Neural progenitor cell (in vitro differentiated cells): ENCODE data around the gene PARP8. TPM values are rescaled to one million over a fixed set of nuclear protein-coding genes. Genes with fewer than 3 reads are reported as not detected.

Experiments used
- DNase-seq: peaks from one replicate; pipeline ENCODE4 v3.0.0-alpha.2; 2016; ENCODE audit warnings: low spot score
- H2AFZ ChIP-seq: fragments of 200-600 bp; sonication (generic); replicated peaks from 2 replicates; pipeline ENCODE4 v1.6.1; 2016; ENCODE audit warnings: antibody characterized with exemption
- H3F3A ChIP-seq: fragments of 200-600 bp; sonication (generic); 2 replicates; pipeline ENCODE4 v1.6.1; 2016; ENCODE audit warnings: antibody characterized with exemption, low read depth
- H3K27ac ChIP-seq: fragments of 200-600 bp; sonication (generic); 2 replicates; pipeline ENCODE4 v1.5.1; 2016; ENCODE audit warnings: mild to moderate bottlenecking
- H3K27me3 ChIP-seq: fragments of 200-600 bp; sonication (generic); 2 replicates; pipeline ENCODE4 v1.6.1; 2016; ENCODE audit warnings: mild to moderate bottlenecking, moderate library complexity
- H3K36me3 ChIP-seq: fragments of 200-600 bp; sonication (generic); 2 replicates; pipeline ENCODE4 v1.5.1; 2016
- H3K4me1 ChIP-seq: fragments of 200-600 bp; sonication (generic); 2 replicates; pipeline ENCODE4 v1.6.1; 2016; ENCODE audit warnings: mixed run types
- H3K4me2 ChIP-seq: fragments of 200-600 bp; sonication (generic); 2 replicates; pipeline ENCODE4 v1.6.1; 2016
- H3K4me3 ChIP-seq: fragments of 200-600 bp; sonication (generic); 2 replicates; pipeline ENCODE4 v1.5.1; 2016
- H3K79me2 ChIP-seq: fragments of 200-600 bp; sonication (generic); 2 replicates; pipeline ENCODE4 v1.6.1; 2016; ENCODE audit warnings: low read depth
- H3K9ac ChIP-seq: fragments of 200-600 bp; sonication (generic); 2 replicates; pipeline ENCODE4 v1.6.1; 2016
- H3K9me3 ChIP-seq: fragments of 200-600 bp; sonication (generic); 2 replicates; pipeline ENCODE4 v1.5.1; 2016; ENCODE audit warnings: low read depth
- H4K20me1 ChIP-seq: fragments of 200-600 bp; sonication (generic); 2 replicates; pipeline ENCODE4 v1.6.1; 2016; ENCODE audit warnings: low read depth
- H3K27ac Mint-ChIP-seq: 3 replicates; pipeline ENCODE4 v1.8.0; 2021; ENCODE audit warnings: mixed read lengths
- H3K27me3 Mint-ChIP-seq: 2 replicates; pipeline ENCODE4 v1.8.0; 2022; ENCODE audit warnings: low read depth, mild to moderate bottlenecking, inconsistent platforms, moderate library complexity, mixed read lengths; ENCODE audit not compliant: insufficient read depth
- H3K36me3 Mint-ChIP-seq: 3 replicates; pipeline ENCODE4 v1.8.0; 2021; ENCODE audit warnings: mixed read lengths
- H3K4me1 Mint-ChIP-seq: 3 replicates; pipeline ENCODE4 v1.8.0; 2021; ENCODE audit warnings: mixed read lengths
- H3K4me3 Mint-ChIP-seq: 3 replicates; pipeline ENCODE4 v1.8.0; 2021; ENCODE audit warnings: mild to moderate bottlenecking, moderate library complexity, mixed read lengths
- H3K9me3 Mint-ChIP-seq: 3 replicates; pipeline ENCODE4 v1.8.0; 2020; ENCODE audit warnings: mixed read lengths
- EZH2 ChIP-seq: fragments of 200-600 bp; sonication (generic); IDR thresholded peaks from 2 replicates; pipeline ENCODE4 v1.6.1; 2017; ENCODE audit warnings: antibody characterized with exemption, mild to moderate bottlenecking, moderate library complexity
- EZH2phosphoT487 ChIP-seq: fragments of 200-600 bp; sonication (generic); IDR thresholded peaks from 2 replicates; pipeline ENCODE4 v1.6.1; 2017; ENCODE audit warnings: antibody characterized with exemption
- total RNA-seq: library from RNA; depleted of rRNA; stranded (reverse); fragments of >200 nt; gene quantifications from 2 replicates; pipeline ENCODE4 v1.2.3, GENCODE V29; 2015; ENCODE audit warnings: low replicate concordance
- TF ChIP-seq, protein P1 (sequence below): fragments of 200-600 bp; sonication (generic); IDR thresholded peaks from 2 replicates; pipeline ENCODE4 v1.5.1; 2017; ENCODE audit warnings: antibody characterized with exemption, mild to moderate bottlenecking

PARP8 gene
- total RNA-seq, 1 donor from 2014 or later, result 38.9 TPM

DNA sequence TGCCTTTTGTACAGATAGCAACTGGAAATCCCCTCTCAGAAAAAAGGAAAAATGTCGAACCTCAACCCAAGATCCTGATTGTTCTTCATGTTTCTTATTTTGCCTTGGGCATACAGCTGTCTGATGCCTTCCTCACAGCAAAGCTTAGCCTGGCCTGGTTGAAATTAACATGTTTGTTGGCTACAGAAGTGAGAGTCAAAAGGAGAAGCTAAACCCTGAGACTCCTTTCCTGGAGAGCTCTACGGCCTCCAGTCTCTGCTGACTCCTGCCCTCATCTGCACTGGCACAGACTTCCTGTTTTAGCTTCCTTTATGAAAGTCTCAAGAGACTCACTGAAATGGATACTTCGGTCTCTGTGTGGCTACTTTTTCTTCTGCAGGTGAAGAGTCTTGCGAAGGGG lies 186.7 kb downstream of the PARP8 start:
- no peaks in the 10 kb centered on the region for H3K27me3 Mint-ChIP-seq
- no peaks in the 10 kb centered on the region for H3K9me3 Mint-ChIP-seq
- no peak overlapping the region for H3K4me2 ChIP-seq
- H3K4me1 Mint-ChIP-seq, result no peaks in the 10 kb centered on the region
- no peak overlapping the region for H3K4me3 ChIP-seq
- no peaks in the 10 kb centered on the region for H3K4me1 ChIP-seq
- H3K36me3 Mint-ChIP-seq, result no peaks in the 10 kb centered on the region
- no peaks in the 10 kb centered on the region for H3K9me3 ChIP-seq
- DNase-seq, result no peak
- H3K79me2 ChIP-seq, result no peaks in the 10 kb centered on the region
- no peaks in the 10 kb centered on the region for H4K20me1 ChIP-seq
- no peaks in the 10 kb centered on the region for H3F3A ChIP-seq
- no peaks in the 10 kb centered on the region for H3K36me3 ChIP-seq
- H2AFZ ChIP-seq, result no peak overlapping the region
- H3K27ac Mint-ChIP-seq, result no peak overlapping the region
- H3K4me3 Mint-ChIP-seq, result no peak overlapping the region
- no peak overlapping the region for H3K9ac ChIP-seq
- H3K27me3 ChIP-seq, result no peaks in the 10 kb centered on the region
- no peak overlapping the region for H3K27ac ChIP-seq
- TF ChIP-seq, protein P1, sequence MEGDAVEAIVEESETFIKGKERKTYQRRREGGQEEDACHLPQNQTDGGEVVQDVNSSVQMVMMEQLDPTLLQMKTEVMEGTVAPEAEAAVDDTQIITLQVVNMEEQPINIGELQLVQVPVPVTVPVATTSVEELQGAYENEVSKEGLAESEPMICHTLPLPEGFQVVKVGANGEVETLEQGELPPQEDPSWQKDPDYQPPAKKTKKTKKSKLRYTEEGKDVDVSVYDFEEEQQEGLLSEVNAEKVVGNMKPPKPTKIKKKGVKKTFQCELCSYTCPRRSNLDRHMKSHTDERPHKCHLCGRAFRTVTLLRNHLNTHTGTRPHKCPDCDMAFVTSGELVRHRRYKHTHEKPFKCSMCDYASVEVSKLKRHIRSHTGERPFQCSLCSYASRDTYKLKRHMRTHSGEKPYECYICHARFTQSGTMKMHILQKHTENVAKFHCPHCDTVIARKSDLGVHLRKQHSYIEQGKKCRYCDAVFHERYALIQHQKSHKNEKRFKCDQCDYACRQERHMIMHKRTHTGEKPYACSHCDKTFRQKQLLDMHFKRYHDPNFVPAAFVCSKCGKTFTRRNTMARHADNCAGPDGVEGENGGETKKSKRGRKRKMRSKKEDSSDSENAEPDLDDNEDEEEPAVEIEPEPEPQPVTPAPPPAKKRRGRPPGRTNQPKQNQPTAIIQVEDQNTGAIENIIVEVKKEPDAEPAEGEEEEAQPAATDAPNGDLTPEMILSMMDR, result no peak
- TF ChIP-seq EZH2phosphoT487 (no peak), EZH2 (no peak)

DNA sequence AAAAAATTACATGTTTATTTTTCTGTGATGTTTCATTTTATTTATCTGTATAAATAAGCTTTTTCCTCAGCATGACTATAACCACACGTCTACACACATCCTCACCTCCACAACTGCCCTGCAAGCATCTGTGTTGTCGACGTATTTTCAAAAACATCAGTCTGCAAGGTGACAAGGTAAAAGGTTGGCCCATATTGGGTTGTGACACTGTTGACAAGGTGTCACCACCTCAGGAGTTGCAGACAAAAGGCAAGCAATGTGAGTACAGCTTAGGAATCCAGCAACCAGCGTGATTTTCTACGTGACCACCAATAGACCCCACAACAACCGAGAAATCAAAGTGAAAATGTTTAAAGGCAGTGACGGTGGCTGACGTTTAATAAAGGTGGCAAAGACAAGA lies 187.6 kb downstream of the PARP8 start:
- TF ChIP-seq EZH2, result no peak
- no peak for TF ChIP-seq EZH2phosphoT487
- TF ChIP-seq, protein P1, result no peak
- Mint-ChIP-seq H3K36me3 (no peaks in the 10 kb centered on the region), H3K27me3 (no peaks in the 10 kb centered on the region), H3K9me3 (no peaks in the 10 kb centered on the region), H3K27ac (no peak overlapping the region), H3K4me1 (no peaks in the 10 kb centered on the region), H3K4me3 (no peak overlapping the region)
- Histone ChIP-seq H3K4me1 (no peaks in the 10 kb centered on the region), H2AFZ (no peak overlapping the region), H3K4me3 (no peak overlapping the region), H3K9ac (no peak overlapping the region), H3K27me3 (no peaks in the 10 kb centered on the region), H3F3A (no peaks in the 10 kb centered on the region), H3K27ac (no peak overlapping the region), H3K79me2 (no peaks in the 10 kb centered on the region), H3K9me3 (no peaks in the 10 kb centered on the region), H4K20me1 (no peaks in the 10 kb centered on the region), H3K36me3 (no peaks in the 10 kb centered on the region), H3K4me2 (no peak overlapping the region)
- no peak for DNase-seq

DNA sequence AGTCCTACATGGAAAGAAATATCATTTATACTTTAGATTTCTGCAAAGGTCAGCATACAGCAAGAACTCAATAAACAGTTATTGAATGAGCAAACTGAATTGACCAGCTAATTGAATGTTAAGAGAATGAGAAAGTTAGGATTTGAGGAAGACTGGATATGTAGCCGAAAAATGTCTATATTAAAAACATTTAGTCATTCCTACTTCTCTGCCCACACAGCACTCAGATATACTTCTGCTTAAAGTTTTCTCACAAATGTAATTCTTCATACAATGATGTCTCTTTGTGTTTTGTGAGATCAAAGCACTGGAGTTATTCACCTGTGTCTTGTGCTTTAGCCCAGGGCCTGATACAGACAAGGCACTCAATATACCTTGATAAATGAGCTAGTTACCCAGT lies 188.6 kb downstream of the PARP8 start:
- no peak overlapping the region for H3K27ac Mint-ChIP-seq
- Histone ChIP-seq H3F3A (no peaks in the 10 kb centered on the region), H3K4me2 (no peak overlapping the region), H4K20me1 (no peaks in the 10 kb centered on the region), H2AFZ (no peak overlapping the region), H3K79me2 (no peaks in the 10 kb centered on the region), H3K4me3 (no peak overlapping the region), H3K27ac (no peak overlapping the region), H3K36me3 (no peaks in the 10 kb centered on the region), H3K4me1 (no peaks in the 10 kb centered on the region), H3K27me3 (no peaks in the 10 kb centered on the region), H3K9me3 (no peaks in the 10 kb centered on the region), H3K9ac (no peak overlapping the region)
- DNase-seq, result no peak
- H3K36me3 Mint-ChIP-seq, result no peaks in the 10 kb centered on the region
- H3K4me3 Mint-ChIP-seq, result no peak overlapping the region
- no peaks in the 10 kb centered on the region for H3K9me3 Mint-ChIP-seq
- TF ChIP-seq EZH2phosphoT487, result no peak
- no peak for TF ChIP-seq EZH2
- TF ChIP-seq, protein P1, result no peak
- no peaks in the 10 kb centered on the region for H3K4me1 Mint-ChIP-seq
- H3K27me3 Mint-ChIP-seq, result no peaks in the 10 kb centered on the region
